HG03108 (cell line): ENCODE results near the gene MAP3K1.
"Not testable (repeated sequence)": the region's sequence is repeated elsewhere in the genome, so short reads cannot be mapped to it uniquely, and the experiment has no call there.

Experiments
- ATAC-seq: cut with Tn5 transposase; IDR thresholded peaks from one replicate; pipeline ENCODE4 v1.9.1; 2021; ENCODE audit warnings: moderate library complexity; ENCODE audit not compliant: unreplicated experiment

The MAP3K1 gene

DNA sequence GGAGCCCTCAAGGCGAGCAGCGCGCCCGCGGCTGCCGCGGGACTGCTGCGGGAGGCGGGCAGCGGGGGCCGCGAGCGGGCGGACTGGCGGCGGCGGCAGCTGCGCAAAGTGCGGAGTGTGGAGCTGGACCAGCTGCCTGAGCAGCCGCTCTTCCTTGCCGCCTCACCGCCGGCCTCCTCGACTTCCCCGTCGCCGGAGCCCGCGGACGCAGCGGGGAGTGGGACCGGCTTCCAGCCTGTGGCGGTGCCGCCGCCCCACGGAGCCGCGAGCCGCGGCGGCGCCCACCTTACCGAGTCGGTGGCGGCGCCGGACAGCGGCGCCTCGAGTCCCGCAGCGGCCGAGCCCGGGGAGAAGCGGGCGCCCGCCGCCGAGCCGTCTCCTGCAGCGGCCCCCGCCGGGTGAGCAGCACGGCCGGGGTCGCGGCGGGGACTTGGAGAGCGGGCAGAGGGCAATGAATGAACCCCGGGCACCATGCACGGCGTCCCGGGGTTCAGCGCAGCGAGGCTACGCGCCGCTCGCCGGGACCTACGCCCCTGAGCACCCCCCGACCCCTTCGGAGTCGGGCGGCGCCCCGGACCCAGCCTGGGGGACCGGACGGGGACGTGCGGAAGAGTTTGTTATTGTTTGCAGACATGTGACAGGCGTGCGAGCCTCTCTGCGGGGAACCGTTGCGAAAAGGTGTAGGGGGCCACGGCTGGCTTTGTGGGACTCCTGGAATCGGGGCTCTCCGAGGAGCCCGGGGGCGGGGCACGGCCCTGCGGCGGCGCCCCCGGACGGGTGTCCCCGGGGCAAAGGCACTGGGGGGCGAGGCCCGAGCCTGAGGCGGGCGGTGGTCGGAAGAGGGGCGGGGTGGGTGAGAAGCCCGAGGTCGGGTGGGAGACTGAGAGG, 553 bp downstream of the MAP3K1 start:
- peak; percentile 22 for ATAC-seq

- ATAC-seq, result peak; percentile 40
Observed at GRCh38 chr5:56816546-56817081, 1.3 kb downstream of the MAP3K1 start.

DNA sequence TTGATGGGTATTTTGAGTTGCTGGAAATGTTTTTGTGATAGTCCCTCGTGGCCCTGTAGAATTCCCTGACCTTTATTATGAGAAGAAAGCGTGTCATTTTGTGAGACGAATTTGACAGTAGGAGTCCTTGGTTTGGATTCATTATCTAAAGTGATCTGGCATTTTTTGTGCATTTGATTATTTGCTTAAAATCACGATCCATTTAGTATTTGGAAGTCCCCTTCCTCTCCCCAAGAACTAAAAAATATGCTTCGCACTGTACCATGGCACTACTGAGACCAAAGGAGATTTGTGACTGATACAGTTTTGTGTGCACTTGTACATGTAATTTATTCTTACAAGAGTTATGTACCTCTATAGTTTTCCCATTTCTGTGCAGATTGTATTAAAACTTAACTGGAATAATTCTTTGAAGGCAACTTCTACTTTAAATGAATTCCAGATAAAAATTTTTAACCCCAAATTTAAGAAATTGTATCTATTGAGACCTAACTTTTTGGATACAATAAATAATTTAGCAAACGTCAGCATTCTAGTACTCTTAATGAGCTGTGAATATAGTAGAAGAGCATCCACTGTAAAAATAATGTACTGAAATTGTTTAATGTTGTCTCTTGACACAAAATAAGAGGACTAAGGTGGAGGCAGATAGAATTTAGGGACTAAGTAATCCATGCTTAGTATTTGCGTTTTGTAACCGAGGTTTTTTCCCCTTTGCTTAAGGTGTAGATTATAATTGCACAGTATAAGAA, 2.1 kb downstream of the MAP3K1 start:
- no peak for ATAC-seq

DNA sequence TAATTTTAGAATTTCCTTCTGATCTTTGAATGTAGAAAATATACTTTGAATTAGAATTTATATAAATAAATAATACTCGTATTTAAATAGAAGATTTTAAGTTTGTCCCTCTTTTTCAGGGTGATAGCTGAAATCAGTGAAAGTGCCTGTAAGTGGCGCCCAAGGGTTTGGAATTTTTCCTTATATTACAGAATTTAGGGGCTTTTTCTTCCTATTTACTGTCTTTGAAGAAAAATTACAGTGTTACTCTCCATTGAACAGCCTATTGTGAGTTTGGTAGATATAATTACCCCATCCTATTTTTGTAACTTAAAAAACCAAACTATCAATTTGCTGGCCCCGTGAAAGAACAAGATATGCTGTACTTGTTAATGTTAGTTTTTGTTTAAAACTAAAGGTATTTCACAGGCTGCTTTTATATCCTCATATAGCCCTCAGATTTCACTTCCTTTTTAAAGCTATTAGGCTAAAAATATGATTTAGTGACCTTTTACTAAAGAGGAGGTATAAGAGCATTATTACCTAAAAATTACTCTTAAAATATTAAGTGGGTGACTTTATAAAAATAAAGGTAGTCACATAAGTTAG, 3.2 kb downstream of the MAP3K1 start:
- ATAC-seq, result no peak

DNA sequence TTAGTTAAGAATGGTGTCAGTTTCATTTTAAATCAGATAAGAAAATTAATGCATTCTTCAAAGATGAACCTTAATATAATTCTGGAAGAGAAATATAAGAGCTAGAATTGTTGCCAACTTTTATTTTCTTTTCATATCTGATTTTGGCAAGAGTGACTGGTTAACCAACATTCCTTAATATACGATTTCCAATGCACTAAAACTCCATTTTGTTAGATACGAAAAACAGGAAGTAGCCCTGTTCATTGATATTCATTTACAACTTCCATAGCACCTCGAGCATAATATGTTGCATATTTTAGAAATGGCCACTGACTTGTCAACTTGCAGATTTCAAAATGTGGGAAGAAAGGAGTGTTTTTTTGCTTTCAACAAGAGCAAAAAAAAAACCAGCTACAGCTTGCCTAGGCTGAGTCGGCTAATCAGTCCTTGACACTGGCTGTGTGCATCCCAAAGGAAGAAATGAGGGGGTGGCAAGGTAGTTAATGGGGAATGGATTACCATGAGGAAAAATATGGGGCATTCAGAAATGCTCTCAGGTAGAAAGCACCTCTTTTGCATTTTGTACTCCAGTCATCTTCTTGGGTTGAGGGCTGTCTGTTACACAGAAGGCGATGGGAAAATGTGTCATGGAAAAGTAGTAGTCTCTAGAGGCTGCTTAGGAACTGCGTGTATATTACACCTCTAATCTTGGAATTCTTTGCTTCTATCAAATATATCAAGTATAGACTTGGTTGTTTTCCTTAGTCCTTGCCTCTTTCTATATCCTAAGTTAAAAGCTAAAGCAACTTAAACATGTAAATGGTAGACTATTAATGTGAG, 3.9 kb downstream of the MAP3K1 start:
- ATAC-seq, result no peak

DNA sequence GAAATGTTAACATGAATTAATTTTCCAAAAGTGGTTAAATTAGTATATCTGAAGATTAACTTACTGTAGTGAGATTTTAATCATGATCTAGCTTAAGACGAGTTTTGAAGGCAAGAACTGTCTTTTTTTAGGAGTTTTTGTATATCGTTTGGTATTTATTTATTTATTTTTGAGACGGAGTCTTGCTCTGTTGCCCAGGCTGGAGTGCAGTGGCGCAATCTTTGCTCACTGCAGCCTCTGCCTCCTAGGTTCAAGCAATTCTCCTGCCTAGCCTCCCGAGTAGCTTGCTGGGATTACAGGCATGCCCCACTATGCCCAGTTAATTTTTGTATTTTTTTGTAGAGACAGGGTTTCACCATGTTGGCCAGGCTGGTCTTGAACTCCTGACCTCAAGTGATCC, 6.5 kb downstream of the MAP3K1 start:
- not testable (repeated sequence) for ATAC-seq

GRCh38 chr5:56822981-56823380, 7.6 kb downstream of the MAP3K1 start:
- no peak for ATAC-seq

GRCh38 chr5:56824019-56824418, 8.7 kb downstream of the MAP3K1 start:
- ATAC-seq, result no peak

GRCh38 chr5:56825222-56825824, 10.0 kb downstream of the MAP3K1 start:
- ATAC-seq, result no peak

DNA sequence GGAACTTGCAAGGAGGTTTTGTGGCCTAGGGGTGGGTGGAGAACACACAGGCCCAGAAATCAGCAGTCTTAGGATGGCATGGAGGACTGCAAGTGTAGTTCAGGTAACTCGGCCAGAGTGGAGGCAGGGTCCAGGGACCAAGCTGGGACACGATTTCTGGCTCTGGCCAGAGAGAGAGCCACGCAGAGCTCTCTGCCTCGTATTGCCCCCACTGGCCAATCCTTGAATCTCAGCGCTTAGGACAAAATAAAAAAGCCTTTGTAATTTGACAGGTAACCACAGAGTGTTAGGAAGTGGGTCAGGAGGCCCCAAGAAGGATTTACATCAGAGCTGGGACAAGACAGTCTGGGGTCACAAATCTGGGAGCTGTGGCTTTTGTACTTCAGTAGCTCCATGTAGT, 11.7 kb downstream of the MAP3K1 start:
- no peak for ATAC-seq

DNA sequence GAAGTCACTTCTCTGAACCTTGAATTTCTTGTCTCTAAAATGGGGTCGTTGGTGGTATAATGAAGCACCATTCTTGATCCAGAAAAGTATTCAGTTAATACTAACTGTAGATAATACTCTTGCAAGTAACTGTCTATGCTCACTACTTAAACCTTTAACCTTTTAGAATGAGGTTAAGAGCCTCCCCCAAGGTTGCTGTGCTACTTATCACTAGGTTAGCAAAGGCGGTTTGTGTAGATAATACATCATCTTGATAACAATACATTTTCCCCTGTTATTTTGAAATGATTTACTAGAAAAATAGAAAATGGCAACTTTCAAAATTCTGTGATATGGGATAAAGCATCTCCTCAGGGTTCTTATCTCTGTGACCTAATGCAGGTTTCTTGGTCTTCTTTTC, 12.6 kb downstream of the MAP3K1 start:
- no peak for ATAC-seq

- no peak for ATAC-seq
Observed at GRCh38 chr5:56829137-56829908, 14.0 kb downstream of the MAP3K1 start.

DNA sequence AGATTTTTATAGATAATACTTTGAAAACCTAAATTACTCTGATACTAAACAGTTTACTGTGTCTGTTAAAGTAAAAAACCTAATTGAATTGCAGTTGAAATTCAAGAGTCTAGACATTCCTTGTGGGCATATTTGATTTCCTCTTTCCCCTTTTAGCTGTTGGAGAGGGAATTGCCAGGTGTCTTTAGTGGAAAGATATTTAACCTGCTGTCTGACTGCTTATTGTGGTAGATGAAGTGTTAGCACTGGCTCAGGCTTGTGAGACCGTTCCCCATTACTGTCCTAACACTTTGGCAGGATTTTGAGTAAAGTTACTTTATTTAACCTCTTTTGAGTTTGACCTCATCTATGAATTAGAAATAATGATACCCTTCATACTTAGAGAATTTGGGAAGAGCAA, 16.4 kb downstream of the MAP3K1 start:
- ATAC-seq, result no peak

DNA sequence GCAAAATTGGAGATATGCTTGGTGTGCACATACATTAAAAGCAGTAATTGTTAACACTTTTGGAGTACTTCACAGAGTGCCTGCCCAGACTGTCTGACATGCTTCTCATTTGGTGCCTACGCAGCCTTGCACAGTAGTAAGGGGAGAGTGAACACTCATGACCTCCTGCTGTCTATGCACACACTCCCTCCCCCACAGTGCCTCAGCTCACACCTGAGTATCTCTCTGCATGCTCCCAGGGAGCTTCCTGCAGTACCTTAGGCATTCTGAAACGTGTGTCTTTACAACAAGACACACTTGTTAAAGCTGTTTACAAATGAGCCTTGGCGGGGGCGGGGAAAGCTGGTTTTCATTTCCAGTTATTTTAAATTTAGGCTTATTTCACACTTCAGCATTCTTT, 18.0 kb downstream of the MAP3K1 start:
- ATAC-seq, result no peak

DNA sequence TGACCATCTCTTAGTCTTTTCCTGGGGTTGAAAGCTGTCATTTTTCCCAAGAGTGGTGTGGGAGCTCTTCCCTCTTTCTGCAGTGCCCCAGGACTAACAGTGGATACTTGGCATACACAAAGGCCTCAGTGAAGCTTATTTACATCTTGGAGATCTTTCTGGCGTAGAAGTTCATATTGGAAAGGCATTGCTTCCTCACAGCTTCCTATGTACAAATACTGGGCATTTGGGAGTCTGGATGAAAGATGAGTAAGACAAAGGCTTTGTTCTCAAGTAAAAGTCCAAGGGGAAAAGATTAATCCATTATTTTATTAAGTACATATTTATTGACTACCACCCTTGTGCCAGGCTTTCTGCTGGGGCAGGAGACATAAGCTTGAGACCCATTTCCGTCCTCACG, 22.0 kb downstream of the MAP3K1 start:
- no peak for ATAC-seq

- ATAC-seq, result no peak
Observed at GRCh38 chr5:56837956-56838355, 22.6 kb downstream of the MAP3K1 start.

- no peak for ATAC-seq
Observed at GRCh38 chr5:56838409-56839039, 23.2 kb downstream of the MAP3K1 start.

DNA sequence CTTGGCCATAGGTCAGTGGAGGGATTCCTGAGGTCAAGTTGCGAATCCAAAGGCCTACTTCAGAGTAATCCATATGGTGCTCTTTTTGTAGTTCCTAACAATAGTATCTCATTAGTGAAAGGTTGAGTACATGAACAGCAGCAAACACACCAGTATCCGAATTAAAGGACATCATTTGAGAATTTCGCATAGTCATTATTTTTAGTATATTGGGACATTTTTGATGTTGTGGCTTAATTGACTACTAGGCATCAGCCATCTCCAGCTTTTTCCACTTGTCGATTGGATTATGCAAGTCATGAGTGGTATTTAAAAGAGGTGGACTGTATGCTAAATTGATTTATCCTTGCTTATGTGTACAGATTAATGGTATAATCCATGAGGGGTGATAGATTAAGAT, 23.7 kb downstream of the MAP3K1 start:
- ATAC-seq, result no peak

DNA sequence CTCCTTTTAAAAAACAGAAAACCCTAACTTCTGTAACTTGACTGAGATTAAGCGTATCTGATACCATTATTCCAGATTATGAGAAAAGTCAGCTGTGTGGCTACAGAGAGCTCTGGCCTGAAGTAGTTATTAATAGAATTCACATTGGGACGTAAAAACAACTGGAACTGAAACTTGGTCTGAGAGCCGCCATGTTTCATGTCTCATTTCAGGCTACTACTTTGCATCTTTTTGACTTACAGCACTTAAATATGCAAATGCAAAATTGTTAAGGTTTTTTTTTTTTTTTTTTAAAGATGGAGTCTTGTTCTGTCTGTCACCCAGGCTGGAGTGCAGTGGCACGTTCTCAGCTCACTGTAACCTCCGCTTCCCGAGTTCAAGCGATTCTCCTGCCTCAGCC, 25.2 kb downstream of the MAP3K1 start:
- ATAC-seq, result no peak
